SW 1271 (cell line): ENCODE measurements around the gene CACNG8.
A peak's percentile ranks its signal among the peaks of the same experiment; 100 is the strongest.

Experiments
- DNase-seq, 2 experiments: peaks; one replicate each; lab custom pipeline; 2025; lab: John Stamatoyannopoulos, UW

CACNG8 gene

DNA sequence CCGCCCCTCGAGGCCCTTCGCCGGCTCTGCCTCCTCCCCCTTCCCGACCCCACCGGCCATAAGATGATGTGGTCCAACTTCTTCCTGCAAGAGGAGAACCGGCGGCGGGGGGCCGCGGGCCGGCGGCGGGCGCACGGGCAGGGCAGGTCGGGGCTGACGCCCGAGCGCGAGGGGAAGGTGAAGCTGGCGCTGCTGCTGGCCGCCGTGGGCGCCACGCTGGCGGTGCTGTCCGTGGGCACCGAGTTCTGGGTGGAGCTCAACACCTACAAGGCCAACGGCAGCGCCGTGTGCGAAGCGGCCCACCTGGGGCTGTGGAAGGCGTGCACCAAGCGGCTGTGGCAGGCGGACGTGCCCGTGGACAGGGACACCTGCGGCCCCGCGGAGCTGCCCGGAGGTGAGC lies 30.1 kb downstream of the CACNG8 start:
- DNase-seq = no peak

DNA sequence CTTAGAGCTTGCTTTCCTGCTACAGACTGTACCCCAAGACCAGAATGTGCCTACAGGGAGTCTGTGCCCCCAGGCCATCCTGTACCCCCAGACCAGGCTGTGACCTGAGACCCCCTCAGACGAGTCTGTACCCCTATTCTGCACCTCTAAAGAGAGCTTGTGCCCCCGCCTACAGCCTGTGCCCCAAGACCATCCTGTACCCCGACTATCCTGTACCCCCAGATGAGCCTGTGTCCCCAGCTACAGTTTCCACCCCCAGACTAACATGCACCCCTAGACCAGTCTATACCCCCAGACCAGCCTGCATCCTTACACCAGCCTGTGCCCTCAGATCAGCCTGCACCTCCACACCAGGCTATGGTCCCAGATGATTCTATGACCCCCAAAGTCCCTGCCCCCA lies 30.7 kb downstream of the CACNG8 start:
- no peak for DNase-seq

- DNase-seq = no peak
Measured at GRCh38 chr19:53994811-53995210, 32.1 kb downstream of the CACNG8 start.

DNA sequence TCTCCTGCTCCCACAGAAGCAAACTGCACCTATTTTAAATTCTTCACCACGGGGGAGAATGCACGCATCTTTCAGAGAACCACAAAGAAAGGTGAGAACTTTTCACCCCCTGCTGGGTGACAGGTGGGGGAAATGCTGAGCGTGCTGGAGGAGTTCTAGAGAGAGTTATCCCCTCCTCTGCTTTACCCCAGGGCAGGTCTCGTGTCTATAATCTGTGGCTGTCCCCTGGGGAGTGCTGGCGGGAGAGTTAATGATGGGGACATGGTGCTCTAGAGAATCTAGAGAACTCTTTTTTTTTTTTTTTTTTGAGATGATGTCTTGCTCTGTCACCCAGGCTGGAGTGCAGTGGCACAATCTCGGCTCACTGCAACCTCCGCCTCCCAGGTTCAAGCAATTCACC lies 35.5 kb downstream of the CACNG8 start:
- DNase-seq = no peak

GRCh38 chr19:53999694-54000093 lies 37.0 kb downstream of the CACNG8 start:
- DNase-seq = no peak

DNA sequence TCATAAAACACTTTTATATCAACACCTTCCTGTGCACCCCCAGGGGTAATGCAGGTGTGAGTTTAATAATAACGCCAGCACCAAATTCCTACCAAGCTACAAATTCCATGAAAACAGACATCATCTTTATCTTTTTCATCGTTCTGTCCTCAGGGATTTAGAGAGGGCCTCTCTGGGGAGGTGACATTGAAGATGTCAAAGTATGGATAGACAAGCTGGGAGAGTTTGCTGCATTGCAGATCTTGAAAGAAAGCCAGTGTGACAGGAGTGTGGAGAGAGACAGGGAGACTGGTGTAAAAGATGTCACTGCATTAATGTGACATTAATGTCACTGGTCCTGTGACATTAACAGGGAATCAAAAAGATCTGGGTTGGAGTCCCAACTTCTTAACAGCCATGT lies 38.8 kb downstream of the CACNG8 start:
- DNase-seq = no peak

DNA sequence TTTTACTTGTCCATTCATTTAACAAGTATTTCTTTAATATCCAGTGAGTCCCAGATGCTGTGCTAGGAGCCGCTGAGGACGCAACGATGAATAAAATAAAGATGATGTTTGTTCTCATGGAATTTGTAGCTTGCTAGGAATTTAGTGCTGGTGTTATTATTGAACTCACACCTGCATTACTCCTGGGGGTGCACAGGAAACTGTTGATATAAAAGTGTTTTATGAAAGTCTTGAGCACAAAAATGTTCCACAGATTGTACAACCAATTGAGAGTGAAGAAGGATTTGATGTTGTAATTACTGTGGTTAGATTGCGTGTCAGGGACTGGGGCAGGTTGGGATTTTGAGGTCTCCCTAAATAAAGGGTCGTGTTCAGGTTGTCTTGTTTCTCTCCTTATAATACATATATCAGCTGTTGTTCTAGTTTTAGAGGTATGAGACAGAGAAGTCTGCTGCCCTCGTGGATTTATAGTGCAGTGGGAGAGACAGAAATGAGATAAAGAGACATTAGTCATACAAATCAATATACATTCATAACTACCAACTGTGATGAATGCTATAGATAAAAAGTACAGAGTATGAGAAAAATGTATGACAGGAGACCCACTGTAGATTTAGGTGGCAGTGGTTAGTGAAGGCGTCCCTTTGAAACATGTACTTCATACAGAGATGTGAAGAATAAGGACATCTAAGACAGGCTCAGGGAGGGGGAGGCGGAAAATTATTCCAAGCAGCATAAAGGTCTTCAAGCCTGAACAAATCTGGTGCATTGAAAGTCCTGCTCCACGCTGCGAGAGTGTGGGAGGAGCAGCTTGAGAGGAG lies 40.0 kb downstream of the CACNG8 start:
- DNase-seq = no peak

- DNase-seq = no peak
Measured at GRCh38 chr19:54009440-54009839, 46.7 kb downstream of the CACNG8 start.

DNA sequence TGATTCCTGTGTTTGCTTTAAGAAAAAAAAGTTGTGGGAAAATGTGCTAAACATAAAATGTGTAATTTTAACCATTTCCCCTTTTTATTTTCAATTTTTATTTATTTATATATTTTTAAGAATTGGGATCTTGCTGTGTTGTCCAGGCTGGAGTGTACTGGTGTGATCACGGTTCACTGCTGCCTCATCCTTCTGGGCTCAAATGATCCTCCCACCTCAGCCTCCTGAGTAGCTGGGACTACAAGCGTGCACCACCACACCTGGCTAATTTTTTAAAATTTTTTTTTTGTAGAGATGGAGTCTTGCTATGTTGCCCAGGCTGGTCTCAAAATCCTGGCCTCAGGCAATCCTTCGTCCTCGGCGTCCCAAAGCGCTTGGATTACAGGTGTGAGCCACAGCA lies 47.7 kb downstream of the CACNG8 start:
- DNase-seq = no peak

GRCh38 chr19:54011507-54012211 lies 48.9 kb downstream of the CACNG8 start:
- no peak for DNase-seq

- no peak for DNase-seq
Measured at GRCh38 chr19:54013866-54014265, 51.1 kb downstream of the CACNG8 start.

DNA sequence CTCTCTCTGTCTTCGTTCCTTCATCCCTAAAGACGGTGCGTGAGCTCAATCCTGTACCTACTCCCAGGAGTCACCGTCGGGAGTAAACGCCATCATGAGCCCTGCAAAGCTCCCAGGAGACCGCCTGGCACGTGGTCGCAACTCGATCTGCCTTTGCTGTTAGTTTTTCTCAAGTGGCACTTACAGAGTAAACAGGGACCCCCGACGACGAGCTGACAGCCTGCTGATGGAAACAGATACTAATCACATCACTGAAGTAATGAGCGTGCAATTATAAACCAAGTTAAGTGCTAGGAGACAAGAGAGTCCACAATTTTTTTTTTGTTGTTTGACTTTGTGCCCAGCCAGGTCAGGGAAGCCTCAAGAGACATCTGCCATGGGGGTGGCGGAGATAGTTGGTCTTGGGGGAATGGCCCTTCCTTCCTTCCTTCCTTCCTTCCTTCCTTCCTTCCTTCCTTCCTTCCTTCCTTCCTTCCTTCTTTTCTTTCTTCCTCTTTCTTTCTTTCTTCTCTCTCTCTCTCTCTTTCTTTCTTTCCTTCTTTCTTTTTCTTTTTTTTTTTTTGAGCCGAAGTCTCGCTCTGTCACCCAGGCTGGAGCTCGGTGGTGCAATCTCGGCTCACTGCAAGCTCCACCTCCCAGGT lies 52.3 kb downstream of the CACNG8 start:
- DNase-seq = no peak

DNA sequence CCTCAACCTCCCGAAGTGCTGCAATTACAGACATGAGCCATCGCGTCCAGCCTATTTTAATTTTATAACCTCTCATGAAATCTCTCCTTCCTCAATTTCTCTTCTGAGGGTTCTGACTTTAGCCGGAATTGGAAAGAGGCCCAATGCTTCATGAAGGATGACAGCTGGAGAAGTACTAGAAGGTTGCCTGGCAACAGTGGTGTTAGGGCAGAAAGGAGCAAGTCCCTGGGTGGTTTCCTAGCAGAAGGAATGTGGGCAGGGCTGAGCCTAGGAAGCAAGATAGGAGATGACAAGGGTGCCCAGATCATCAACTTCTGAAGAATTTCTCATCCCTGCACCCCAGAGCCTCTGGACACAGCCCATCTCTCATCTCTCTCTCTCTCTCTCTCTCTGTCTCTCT lies 54.5 kb downstream of the CACNG8 start:
- peak in 1 of 2 experiments; percentile 22 for DNase-seq

GRCh38 chr19:54021363-54021762 lies 58.6 kb downstream of the CACNG8 start:
- no peak for DNase-seq

DNA sequence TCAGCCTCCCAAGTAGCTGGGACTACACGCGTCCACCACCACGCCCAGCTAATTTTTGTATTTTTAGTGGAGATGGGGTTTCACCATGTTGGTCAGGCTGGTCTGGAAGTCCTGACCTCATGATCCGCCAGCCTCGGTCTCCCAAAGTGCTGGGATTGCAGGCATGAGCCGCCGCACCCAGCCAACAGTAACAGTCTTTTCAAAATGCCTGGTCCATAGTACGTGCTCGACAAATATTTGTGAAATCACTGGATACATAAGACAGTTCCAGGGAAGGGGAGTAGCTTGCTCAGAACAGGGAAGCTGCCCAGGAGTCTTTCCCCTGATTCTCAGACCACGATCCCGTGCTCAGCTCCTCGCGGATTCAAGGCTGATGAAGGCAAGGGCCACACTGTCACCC lies 59.2 kb downstream of the CACNG8 start:
- DNase-seq = no peak

GRCh38 chr19:54023191-54023590 lies 60.5 kb downstream of the CACNG8 start:
- DNase-seq = no peak

DNA sequence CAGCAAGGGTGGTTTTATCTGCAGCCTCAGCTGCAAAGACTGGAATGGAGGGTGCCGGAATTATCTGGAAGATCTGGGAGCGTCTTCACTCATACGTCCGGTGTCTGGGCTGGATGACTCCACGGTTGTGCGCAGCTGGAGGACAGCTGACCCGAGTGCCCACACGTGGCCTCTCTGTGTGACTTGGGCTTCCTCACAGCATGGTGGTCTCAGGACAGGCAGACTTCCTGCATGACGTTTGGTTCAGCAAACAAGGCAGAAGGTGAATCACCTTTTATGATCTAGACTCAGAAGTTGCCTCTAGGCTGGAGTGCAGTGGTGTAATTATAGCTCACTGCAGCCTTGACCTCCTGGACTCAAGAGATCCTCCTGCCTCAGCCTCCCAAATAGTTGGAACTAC lies 61.9 kb downstream of the CACNG8 start:
- DNase-seq = no peak

DNA sequence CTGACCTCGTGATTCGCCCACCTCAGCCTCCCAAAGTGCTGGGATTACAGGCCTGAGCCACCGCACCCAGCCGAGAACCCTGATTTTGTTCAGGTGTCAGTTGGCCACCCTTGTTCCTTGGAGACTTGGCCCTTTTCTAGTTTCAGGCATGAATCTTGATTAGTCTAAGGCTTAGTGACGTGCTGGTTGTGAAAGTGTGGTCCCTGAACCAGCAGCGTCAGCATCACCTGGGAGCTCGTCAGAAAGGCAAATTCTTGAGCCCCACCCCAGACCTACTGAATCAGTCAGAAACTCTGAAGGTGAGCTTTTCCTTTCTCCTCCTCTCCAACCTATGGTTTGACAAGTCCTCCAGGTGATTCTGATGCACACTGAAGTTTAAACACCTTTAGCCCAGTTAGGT lies 63.9 kb downstream of the CACNG8 start:
- no peak for DNase-seq

DNA sequence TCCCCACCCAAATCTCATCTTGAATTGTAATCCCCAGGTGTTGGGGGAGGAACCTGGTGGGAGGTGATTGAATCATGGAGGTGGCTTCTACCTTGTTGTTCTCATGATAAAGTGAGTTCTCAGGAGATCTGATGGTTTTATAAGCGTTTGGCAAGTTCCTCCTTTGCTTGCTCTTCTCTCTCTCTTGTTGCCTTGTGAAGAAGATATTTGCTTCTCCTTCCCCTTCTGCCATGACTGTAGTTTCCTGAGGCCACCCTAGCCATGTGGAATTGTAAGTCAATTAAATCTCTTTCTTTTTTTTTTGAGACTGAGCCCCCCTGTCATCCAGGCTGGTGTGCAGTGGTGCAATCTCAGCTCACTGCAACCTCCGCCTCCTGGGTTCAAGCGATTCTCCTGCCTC lies 66.6 kb downstream of the CACNG8 start:
- DNase-seq = no peak

GRCh38 chr19:54029930-54030490 lies 67.3 kb downstream of the CACNG8 start:
- peak in 1 of 2 experiments; percentile 59 for DNase-seq

DNA sequence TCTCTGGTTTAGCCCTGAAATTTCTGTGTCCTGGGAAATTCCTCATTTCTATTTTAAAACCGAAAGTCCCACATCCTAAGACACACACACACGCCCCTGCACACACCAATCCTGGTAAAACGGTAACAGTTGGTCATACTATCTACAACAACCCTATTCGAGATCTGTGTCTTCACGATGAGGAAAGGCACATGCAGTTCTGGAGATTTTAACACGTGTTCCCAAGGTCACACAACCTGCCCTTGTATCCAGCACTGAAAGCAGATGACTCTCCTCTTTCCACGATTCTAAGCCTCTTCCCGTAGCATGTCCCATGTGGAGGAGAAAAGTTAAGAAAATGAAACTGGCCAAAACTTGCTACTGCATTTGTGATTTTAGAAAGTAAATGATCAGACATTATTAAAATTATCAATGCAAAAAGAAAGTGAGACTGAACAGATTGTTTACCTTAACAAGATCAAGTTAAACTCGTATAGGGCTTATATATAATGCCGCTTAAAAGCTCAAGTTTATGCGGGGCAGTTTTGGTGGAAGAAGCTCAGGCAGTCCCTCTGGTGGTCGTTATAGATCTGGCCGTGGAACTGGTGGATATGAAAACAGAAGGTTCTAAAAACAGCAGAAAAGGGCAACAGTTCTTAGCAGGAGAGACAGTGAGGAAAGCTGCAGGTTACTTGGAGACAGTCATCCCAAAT lies 68.3 kb downstream of the CACNG8 start:
- peak in 1 of 2 experiments; percentile 18 for DNase-seq
